HCT116 (cell line): Measurements from ENCODE around the gene PTPRA. TPM values are rescaled to one million over a fixed set of nuclear protein-coding genes. Genes with fewer than 3 reads are reported as not detected.

Source experiments
- ATAC-seq: fragments of 200-7000 bp; cut with Tn5 transposase; 2 replicates; pipeline ENCODE4 v1.9.1; 2020; ENCODE audit warnings: mild to moderate bottlenecking, moderate library complexity
- BruUV-seq: library from RNA; stranded (reverse); fragments of 400-500 nt; replicated peaks from 2 replicates; lab custom pipeline; 2021; lab: Mats Ljungman, UMichigan
- CTCF ChIA-PET: fragments of 300-600 bp; sonication (Branson Sonifier 250); formaldehyde crosslinking; loops from one replicate; lab custom pipeline; 2021; ENCODE audit warnings: antibody characterized with exemption; lab: Charles Lee
- POLR2A ChIA-PET: fragments of 300-600, 350-600 bp; sonication (Branson Sonifier 250); formaldehyde crosslinking; loops from one replicate; lab custom pipeline; 2021; ENCODE audit warnings: antibody characterized with exemption; lab: Charles Lee
- RAD21 ChIA-PET, 2 experiments: fragments of 300-600 bp; sonication (Branson Sonifier 250); formaldehyde crosslinking; loops; one replicate each; lab custom pipeline; 2023; ENCODE audit warnings: low total read pairs in 2 of 2; ENCODE audit not compliant: uncharacterized antibody in 2 of 2, unreplicated experiment in 2 of 2, low non-redundant PET in 1 of 2; lab: Charles Lee
- DNase-seq: peaks from one replicate; pipeline ENCODE4 v3.0.0-alpha.2; 2010; ENCODE audit warnings: low read depth, low spot score
- H2AFZ ChIP-seq: fragments of 200-600 bp; shearing (Covaris generic), sonication (generic); 2 replicates; pipeline ENCODE4 v1.6.1; 2017; ENCODE audit warnings: low read depth, mixed run types, mixed read lengths, antibody characterized with exemption, low read length; ENCODE audit not compliant: poor library complexity, severe bottlenecking
- H3K27ac ChIP-seq: 2 replicates; pipeline ENCODE4 v1.5.1; 2012; ENCODE audit warnings: low read depth, low read length
- H3K27me3 ChIP-seq: fragments of 200-600 bp; sonication (generic); 2 replicates; pipeline ENCODE4 v1.6.1; 2016; ENCODE audit warnings: mixed run types, low read length, mixed read lengths; ENCODE audit not compliant: insufficient read depth
- H3K36me3 ChIP-seq, 2 experiments: fragments of 200-500 bp in 1 of 2; fragments of 200-600 bp in 1 of 2; sonication (Bioruptor generic) in 1 of 2; sonication (generic) in 1 of 2; 2 replicates each; pipeline versions ENCODE4 v1.5.1 to v1.6.1; 2014 to 2016; ENCODE audit warnings: low read length in 2 of 2, inconsistent platforms in 1 of 2, mixed read lengths in 1 of 2, mixed run types in 1 of 2; ENCODE audit not compliant: insufficient read depth in 2 of 2, control insufficient read depth in 1 of 2
- H3K4me1 ChIP-seq, 2 experiments: fragments of 200-600 bp in 1 of 2; sonication (generic) in 1 of 2; 2 replicates each; pipeline versions ENCODE4 v1.5.1 to v1.6.1; 2012 to 2017; ENCODE audit warnings: low read length in 2 of 2, inconsistent platforms in 1 of 2, mild to moderate bottlenecking in 1 of 2, mixed read lengths in 1 of 2, mixed run types in 1 of 2, moderate library complexity in 1 of 2; ENCODE audit not compliant: insufficient read depth in 2 of 2, control insufficient read depth in 1 of 2
- H3K4me2 ChIP-seq: fragments of 200-600 bp; sonication (generic); 2 replicates; pipeline ENCODE4 v1.6.1; 2017; ENCODE audit warnings: mixed run types, low read length, mixed read lengths
- H3K4me3 ChIP-seq, 2 experiments: fragments of 200-600 bp in 1 of 2; sonication (generic) in 1 of 2; replicated peaks in 1 of 2; 2 replicates each; pipeline ENCODE4 v1.5.1; 2011 to 2016; ENCODE audit warnings: low read length in 2 of 2, control low read depth in 1 of 2, low read depth in 1 of 2, mild to moderate bottlenecking in 1 of 2, mixed read lengths in 1 of 2, mixed run types in 1 of 2
- H3K79me2 ChIP-seq: fragments of 200-600 bp; sonication (generic); 2 replicates; pipeline ENCODE4 v1.6.1; 2017; ENCODE audit warnings: mild to moderate bottlenecking, mixed run types, low read length, moderate library complexity, mixed read lengths; ENCODE audit not compliant: insufficient read depth
- H3K9ac ChIP-seq: fragments of 200-600 bp; sonication (generic); 2 replicates; pipeline ENCODE4 v1.6.1; 2016; ENCODE audit warnings: low read length, mixed read lengths
- H3K9me2 ChIP-seq: fragments of 200-600 bp; sonication (generic), shearing (Covaris generic); 2 replicates; pipeline ENCODE4 v1.6.1; 2017; ENCODE audit warnings: mixed run types, mild to moderate bottlenecking, moderate library complexity; ENCODE audit not compliant: insufficient read depth
- H3K9me3 ChIP-seq, 2 experiments: fragments of 200-500 bp in 1 of 2; fragments of 200-600 bp in 1 of 2; sonication (Bioruptor generic) in 1 of 2; sonication (generic) in 1 of 2; 2 replicates each; pipeline ENCODE4 v1.6.1; 2014 to 2017; ENCODE audit warnings: low read length in 2 of 2, mixed read lengths in 2 of 2, inconsistent platforms in 1 of 2, low read depth in 1 of 2, mild to moderate bottlenecking in 1 of 2, mixed run types in 1 of 2, moderate library complexity in 1 of 2; ENCODE audit not compliant: control insufficient read depth in 1 of 2, insufficient read depth in 1 of 2
- H4K20me1 ChIP-seq: fragments of 200-600 bp; sonication (generic), shearing (Covaris generic); 2 replicates; pipeline ENCODE4 v1.6.1; 2017; ENCODE audit warnings: mixed run types, mild to moderate bottlenecking, moderate library complexity; ENCODE audit not compliant: insufficient read depth
- CBX3 ChIP-seq: IDR thresholded peaks from 2 replicates; pipeline ENCODE4 v1.6.1; 2012; ENCODE audit warnings: low read depth
- CEBPB ChIP-seq: IDR thresholded peaks from 2 replicates; pipeline ENCODE4 v1.6.1; 2012; ENCODE audit warnings: low read depth
- CTCF ChIP-seq, 3 experiments: fragments of 200-600 bp in 1 of 3; sonication (generic) in 1 of 3; IDR thresholded peaks in 2 of 3; conservative IDR thresholded peaks in 1 of 3; 2 replicates each; pipeline ENCODE4 v1.5.1; 2012 to 2017; ENCODE audit warnings: low read depth in 2 of 3, low read length in 2 of 3, antibody characterized with exemption in 1 of 3, borderline replicate concordance in 1 of 3, control low read depth in 1 of 3, mild to moderate bottlenecking in 1 of 3, mixed read lengths in 1 of 3, mixed run types in 1 of 3, moderate library complexity in 1 of 3; ENCODE audit not compliant: insufficient read depth in 1 of 3
- EGR1 ChIP-seq: IDR thresholded peaks from 2 replicates; pipeline ENCODE4 v1.6.1; 2012; ENCODE audit warnings: low read depth
- ELF1 ChIP-seq: IDR thresholded peaks from 2 replicates; pipeline ENCODE4 v1.6.1; 2012; ENCODE audit warnings: low read depth, borderline replicate concordance
- EZH2 ChIP-seq: fragments of 200-600 bp; sonication (generic); IDR thresholded peaks from 2 replicates; pipeline ENCODE4 v1.6.1; 2017; ENCODE audit warnings: antibody characterized with exemption, mixed run types
- FOSL1 ChIP-seq: IDR thresholded peaks from 2 replicates; pipeline ENCODE4 v1.6.1; 2012; ENCODE audit warnings: low read depth
- MAX ChIP-seq: IDR thresholded peaks from 2 replicates; pipeline ENCODE4 v1.6.1; 2012
- POLR2A ChIP-seq: IDR thresholded peaks from 2 replicates; pipeline ENCODE4 v1.7.0; 2011; ENCODE audit warnings: borderline replicate concordance; ENCODE audit not compliant: insufficient read depth, insufficient read length; ENCODE audit errors: extremely low read depth
- POLR2AphosphoS5 ChIP-seq: IDR thresholded peaks from 2 replicates; pipeline ENCODE4 v1.6.1; 2011; ENCODE audit warnings: mild to moderate bottlenecking, low read depth, low read length, moderate library complexity
- RAD21 ChIP-seq: IDR thresholded peaks from 2 replicates; pipeline ENCODE4 v1.6.1; 2012; ENCODE audit warnings: low read depth, mild to moderate bottlenecking
- SIN3A ChIP-seq: IDR thresholded peaks from 2 replicates; pipeline ENCODE4 v1.6.1; 2012; ENCODE audit warnings: low read depth
- SRF ChIP-seq: IDR thresholded peaks from 2 replicates; pipeline ENCODE4 v1.6.1; 2012; ENCODE audit warnings: low read depth
- TCF7L2 ChIP-seq: IDR thresholded peaks from 2 replicates; pipeline ENCODE4 v1.7.0; 2011; ENCODE audit warnings: borderline replicate concordance, inconsistent platforms; ENCODE audit not compliant: insufficient read depth, insufficient read length; ENCODE audit errors: extremely low read depth
- ZBTB33 ChIP-seq: IDR thresholded peaks from 2 replicates; pipeline ENCODE4 v1.6.1; 2011; ENCODE audit warnings: mild to moderate bottlenecking, low read length, moderate library complexity; ENCODE audit not compliant: insufficient replicate concordance; ENCODE audit errors: extremely low read depth
- ZFX ChIP-seq: fragments of 450-650 bp; IDR thresholded peaks from 2 replicates; pipeline ENCODE4 v1.6.1; 2017
- intact Hi-C: fragments of 100-400 bp; cut with micrococcal nuclease; formaldehyde crosslinking; loops from 2 replicates; pipeline ENCODE4 v1.10.0; 2022
- total RNA-seq: library from RNA; stranded (reverse); gene quantifications from one replicate; pipeline ENCODE4 v1.2.1, GENCODE V29; 2021; ENCODE audit not compliant: unreplicated experiment

Gene PTPRA
- total RNA-seq, 1 experiment from 2014 or later, result 44.6 TPM

GRCh38 chr20:2858591-2858990 is 14.7 kb upstream of the PTPRA start:
- CTCF ChIA-PET, result no interaction called here
- H3K4me3 ChIP-seq, result no peak overlapping the region
- no peaks in the 10 kb centered on the region; a peak in 1 of 4 replicates for H3K36me3 ChIP-seq
- H3K4me2 ChIP-seq, result no peak overlapping the region
- no peak overlapping the region for H3K27ac ChIP-seq
- H3K9ac ChIP-seq, result no peak overlapping the region
- no peaks in the 10 kb centered on the region for H3K4me1 ChIP-seq
- POLR2A ChIA-PET, result no interaction called here
- H3K9me2 ChIP-seq, result no peaks in the 10 kb centered on the region
- H4K20me1 ChIP-seq, result no peaks in the 10 kb centered on the region
- ATAC-seq (no peak), DNase-seq (no peak)
- no TSS peak for BruUV-seq
- no peaks in the 10 kb centered on the region for H3K27me3 ChIP-seq
- no peak overlapping the region for H2AFZ ChIP-seq
- TF ChIP-seq SIN3A (no peak), MAX (no peak), CBX3 (no peak), POLR2AphosphoS5 (no peak), EZH2 (no peak), ELF1 (no peak), SRF (no peak), EGR1 (no peak), RAD21 (no peak), CEBPB (no peak)
- RAD21 ChIA-PET, result no interaction called here
- H3K79me2 ChIP-seq, result no peaks in the 10 kb centered on the region
- H3K9me3 ChIP-seq, result no peaks in the 10 kb centered on the region
- intact Hi-C loops, result no loop called here

- no peak for TF ChIP-seq ZFX
- no peak for TF ChIP-seq CEBPB
- TF ChIP-seq SRF, result no peak
- TF ChIP-seq SIN3A, result no peak
- TF ChIP-seq ELF1, result no peak
- TF ChIP-seq POLR2A, result no peak
- TF ChIP-seq ZBTB33, result no peak
- no peak for TF ChIP-seq POLR2AphosphoS5
- no peak for TF ChIP-seq EGR1
- no peak for TF ChIP-seq FOSL1
- no peak for TF ChIP-seq TCF7L2
- no peak for TF ChIP-seq RAD21
- no peak for TF ChIP-seq CTCF (IDR thresholded peaks at IDR 0.05 in 2 of 3, conservative IDR thresholded peaks at IDR 0.05 in 1 of 3; ENCODE audit: borderline replicate concordance in 1 of 3, insufficient read depth in 1 of 3, low read depth in 2 of 3, low read length in 2 of 3)
- Histone ChIP-seq H3K9ac (no peak overlapping the region), H2AFZ (no peak overlapping the region), H3K27me3 (no peaks in the 10 kb centered on the region), H3K4me1 (no peaks in the 10 kb centered on the region), H3K9me2 (no peaks in the 10 kb centered on the region), H3K9me3 (no peaks in the 10 kb centered on the region), H3K27ac (no peak overlapping the region), H3K4me3 (no peak overlapping the region), H3K36me3 (no peaks in the 10 kb centered on the region; a peak in 1 of 4 replicates), H3K4me2 (no peak overlapping the region), H4K20me1 (no peaks in the 10 kb centered on the region), H3K79me2 (no peaks in the 10 kb centered on the region)
- DNase-seq (no peak), ATAC-seq (no peak)
- ChIA-PET RAD21 (no interaction called here), CTCF (no interaction called here), POLR2A (no interaction called here)
- intact Hi-C loops, result no loop called here
- BruUV-seq, result no TSS peak
Measured at GRCh38 chr20:2859330-2860121, 13.8 kb upstream of the PTPRA start.
